ENCODE data around the gene PMIS2.

- TF ChIP-seq POLR2A (IDR thresholded peaks at IDR 0.05) (no peak), CTCF (IDR thresholded peaks at IDR 0.05) (no peak)
These were observed 50.7 kb downstream of the PMIS2 start for GRCh38 chr19:35636651-35637050.
